GM12891 (cell line): ENCODE data around the gene EVC2.

Source experiments
- DNase-seq: peaks from one replicate; pipeline ENCODE4 v3.0.0; 2011; ENCODE audit warnings: low spot score; ENCODE audit not compliant: insufficient read length
- FAIRE-seq: peaks from 2 replicates; lab custom pipeline; 2011; peaks lifted over from hg19 to GRCh38; lab: Jason Lieb, UNC
- PAX5 ChIP-seq: IDR thresholded peaks from 2 replicates; pipeline ENCODE4 v1.6.1; 2011; ENCODE audit warnings: low read length, moderate library complexity, mild to moderate bottlenecking; ENCODE audit not compliant: insufficient read depth, severe bottlenecking
- POLR2A ChIP-seq: IDR thresholded peaks from 2 replicates; pipeline ENCODE4 v1.6.1; 2011; ENCODE audit warnings: low read depth, low read length, control low read depth
- POLR2AphosphoS5 ChIP-seq: IDR thresholded peaks from 2 replicates; pipeline ENCODE4 v1.6.1; 2011; ENCODE audit warnings: low read depth, low read length, control low read depth
- POU2F2 ChIP-seq: IDR thresholded peaks from 2 replicates; pipeline ENCODE4 v1.6.1; 2011; ENCODE audit warnings: low read depth, mild to moderate bottlenecking, control low read depth, low read length, moderate library complexity
- SPI1 ChIP-seq: IDR thresholded peaks from 2 replicates; pipeline ENCODE4 v1.6.1; 2011; ENCODE audit warnings: low read depth, low read length, control low read depth
- TAF1 ChIP-seq: IDR thresholded peaks from 2 replicates; pipeline ENCODE4 v1.6.1; 2011; ENCODE audit warnings: low read depth, low read length, control low read depth

Gene EVC2

GRCh38 chr4:5686338-5686737 is 22.0 kb downstream of the EVC2 start:
- FAIRE-seq (no peak), DNase-seq (no peak)
- TF ChIP-seq TAF1: no peak
- TF ChIP-seq POLR2A: no peak
- no peak for TF ChIP-seq SPI1
- no peak for TF ChIP-seq PAX5
- TF ChIP-seq POU2F2: no peak
- TF ChIP-seq POLR2AphosphoS5: no peak

- no peak for FAIRE-seq
- TF ChIP-seq POU2F2 (no peak), PAX5 (no peak), POLR2A (no peak), TAF1 (no peak), POLR2AphosphoS5 (no peak), SPI1 (no peak)
These were observed 23.1 kb downstream of the EVC2 start for GRCh38 chr4:5685296-5685695.

GRCh38 chr4:5683566-5683965 is 24.8 kb downstream of the EVC2 start:
- FAIRE-seq: no peak
- TF ChIP-seq TAF1 (no peak), SPI1 (no peak), PAX5 (no peak)

More at GRCh38 chr4:5685296-5685695, 23.1 kb downstream of the EVC2 start:
- no peak for DNase-seq

GRCh38 chr4:5678977-5679376 is 29.4 kb downstream of the EVC2 start:
- TF ChIP-seq POLR2AphosphoS5: no peak
- TF ChIP-seq POU2F2: no peak
- TF ChIP-seq POLR2A: no peak
- no peak for TF ChIP-seq SPI1
- TF ChIP-seq TAF1: no peak
- no peak for TF ChIP-seq PAX5
- no peak for FAIRE-seq
- DNase-seq: no peak

More at GRCh38 chr4:5683566-5683965, 24.8 kb downstream of the EVC2 start:
- no peak for DNase-seq

GRCh38 chr4:5676763-5677162 is 31.6 kb downstream of the EVC2 start:
- TF ChIP-seq POU2F2: no peak
- DNase-seq: no peak
- no peak for FAIRE-seq

GRCh38 chr4:5666741-5667140 is 41.6 kb downstream of the EVC2 start:
- TF ChIP-seq PAX5 (no peak), SPI1 (no peak)
- DNase-seq (no peak), FAIRE-seq (no peak)

GRCh38 chr4:5664778-5665177 is 43.6 kb downstream of the EVC2 start:
- FAIRE-seq (no peak), DNase-seq (no peak)
- TF ChIP-seq POLR2A (no peak), POU2F2 (no peak), POLR2AphosphoS5 (no peak), TAF1 (no peak), SPI1 (no peak), PAX5 (no peak)

- no peak for DNase-seq
- FAIRE-seq: no peak
- TF ChIP-seq POU2F2: no peak
- TF ChIP-seq SPI1: no peak
- TF ChIP-seq POLR2AphosphoS5: no peak
- no peak for TF ChIP-seq PAX5
- TF ChIP-seq POLR2A: no peak
- TF ChIP-seq TAF1: no peak
These were observed 45.8 kb downstream of the EVC2 start for GRCh38 chr4:5662555-5662954.

GRCh38 chr4:5661237-5661636 is 47.1 kb downstream of the EVC2 start:
- no peak for DNase-seq
- FAIRE-seq: no peak
- TF ChIP-seq POU2F2 (no peak), SPI1 (no peak), POLR2AphosphoS5 (no peak), POLR2A (no peak), PAX5 (no peak), TAF1 (no peak)

- no peak for FAIRE-seq
- no peak for TF ChIP-seq POLR2AphosphoS5
- no peak for TF ChIP-seq PAX5
- no peak for TF ChIP-seq SPI1
- TF ChIP-seq POU2F2: no peak
- TF ChIP-seq TAF1: no peak
- no peak for DNase-seq
These were observed 48.2 kb downstream of the EVC2 start for GRCh38 chr4:5660185-5660584.

- DNase-seq (no peak), FAIRE-seq (no peak)
- TF ChIP-seq PAX5: no peak
- no peak for TF ChIP-seq POLR2AphosphoS5
- no peak for TF ChIP-seq POLR2A
- no peak for TF ChIP-seq SPI1
- TF ChIP-seq POU2F2: no peak
- TF ChIP-seq TAF1: no peak
These were observed 49.4 kb downstream of the EVC2 start for GRCh38 chr4:5658974-5659373.
